CD4-positive, alpha-beta T cell treated with Interleukin-6 at 100 ng/mL for 8 hours (primary cell): ENCODE results near the gene MAP3K5.

Experiments
- DNase-seq: peaks from one replicate; pipeline ENCODE4 v3.0.0-alpha.2; 2020; ENCODE audit warnings: mixed read lengths, low spot score

The MAP3K5 gene

DNA sequence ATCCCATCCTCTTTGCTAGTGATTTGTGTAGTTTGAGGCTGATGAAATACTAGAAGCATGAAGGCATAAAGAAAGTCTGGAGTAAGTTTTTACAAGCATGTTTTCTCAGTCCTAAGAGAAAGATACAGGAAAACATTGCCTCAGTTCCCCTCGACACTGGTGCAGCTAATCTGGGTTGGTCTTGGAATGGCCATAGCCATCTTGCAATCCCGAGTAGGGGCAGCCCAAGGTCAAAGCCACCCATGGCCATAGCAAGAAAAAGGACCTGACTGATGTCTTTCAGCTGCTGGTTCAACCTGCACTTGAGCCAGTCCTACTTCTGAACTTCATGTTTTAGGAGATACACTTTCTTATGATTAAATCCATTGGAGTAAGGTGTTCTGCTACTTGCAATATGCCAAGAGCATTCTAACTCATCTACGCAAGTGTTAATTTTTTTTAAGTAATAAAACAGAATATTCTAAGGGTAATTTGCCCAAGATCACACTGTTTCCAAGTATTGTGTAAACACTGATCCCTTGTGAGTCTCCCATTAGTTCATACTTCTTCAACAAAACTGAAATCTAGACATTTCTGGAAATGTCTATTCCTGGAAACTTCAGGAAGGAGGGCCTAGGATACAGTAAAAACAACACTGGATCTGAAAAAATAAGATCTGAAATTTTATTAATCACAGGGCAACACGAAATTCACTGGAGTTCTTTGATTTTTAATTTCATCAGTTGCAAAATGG lies 108.9 kb downstream of the MAP3K5 start:
- DNase-seq = no peak

- DNase-seq = no peak
Observed at GRCh38 chr6:136682292-136682691, 110.0 kb downstream of the MAP3K5 start.

- DNase-seq = no peak
Observed at GRCh38 chr6:136677822-136678221, 114.5 kb downstream of the MAP3K5 start.

GRCh38 chr6:136677344-136677743 lies 114.9 kb downstream of the MAP3K5 start:
- DNase-seq = no peak

GRCh38 chr6:136676075-136676474 lies 116.2 kb downstream of the MAP3K5 start:
- no peak for DNase-seq

GRCh38 chr6:136673571-136673970 lies 118.7 kb downstream of the MAP3K5 start:
- DNase-seq = no peak

- no peak for DNase-seq
Observed at GRCh38 chr6:136672144-136672543, 120.1 kb downstream of the MAP3K5 start.

GRCh38 chr6:136669299-136669699 lies 123.0 kb downstream of the MAP3K5 start:
- no peak for DNase-seq

GRCh38 chr6:136668571-136668970 lies 123.7 kb downstream of the MAP3K5 start:
- DNase-seq = no peak

DNA sequence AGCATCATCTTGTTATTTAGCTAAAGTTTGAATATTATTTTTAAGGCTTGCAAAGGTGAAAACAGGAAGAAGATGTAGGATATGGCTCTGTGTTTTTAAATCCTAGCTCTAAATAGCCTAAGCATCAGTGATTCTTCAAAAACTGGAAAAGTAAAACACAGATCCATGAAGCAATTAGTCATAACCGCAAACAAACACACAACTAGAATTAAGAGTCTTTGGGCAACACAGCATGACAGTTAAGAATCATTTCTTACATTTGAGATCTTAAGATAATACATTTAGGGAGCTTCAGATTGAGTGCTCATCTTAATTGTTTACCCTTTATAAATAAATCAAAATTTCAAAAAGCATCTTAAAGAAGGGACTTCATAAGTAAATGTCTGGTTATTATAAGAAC lies 126.2 kb downstream of the MAP3K5 start:
- DNase-seq = no peak

DNA sequence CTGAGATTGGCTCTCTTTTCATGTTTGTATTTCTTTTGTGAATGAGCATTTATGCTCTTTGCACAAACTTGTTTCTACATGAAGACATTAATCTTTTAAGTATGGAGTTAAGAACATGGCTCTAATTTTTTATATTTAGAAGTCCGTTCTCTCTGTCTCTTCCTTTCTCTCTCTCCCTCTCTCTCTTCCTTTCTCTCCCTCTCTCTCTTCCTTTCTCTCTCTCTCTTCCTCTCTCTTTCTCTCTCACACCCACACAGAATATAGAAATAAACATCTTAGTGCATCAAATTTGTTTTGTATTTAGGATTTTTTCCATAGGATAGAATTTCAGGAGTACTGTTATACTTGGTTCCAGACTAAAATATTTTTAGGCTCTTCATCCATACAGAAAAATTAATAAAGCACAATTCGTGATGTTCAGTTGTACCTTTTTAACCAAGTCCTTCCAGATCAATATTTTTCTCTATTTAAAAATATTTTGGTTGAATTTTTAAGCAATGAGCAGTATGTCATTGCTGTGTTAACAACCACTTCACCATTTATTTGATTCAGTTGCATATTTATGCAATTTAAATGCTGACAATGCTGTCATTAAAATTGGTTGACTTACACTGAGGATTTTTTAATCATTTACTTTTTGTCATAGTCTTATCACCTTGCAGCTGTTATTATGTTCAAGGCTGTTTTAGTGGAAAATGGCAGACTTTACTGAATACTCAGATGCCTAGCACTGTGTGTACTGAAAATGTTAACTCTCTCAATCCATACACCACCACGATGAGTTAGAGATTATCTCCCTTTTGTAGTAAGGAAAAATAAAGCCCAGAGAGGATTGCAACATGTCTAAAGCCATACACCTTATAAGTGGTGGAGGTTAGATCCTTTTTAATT lies 129.7 kb downstream of the MAP3K5 start:
- no peak for DNase-seq

GRCh38 chr6:136660727-136661126 lies 131.6 kb downstream of the MAP3K5 start:
- no peak for DNase-seq

- no peak for DNase-seq
Observed at GRCh38 chr6:136659991-136660499, 132.2 kb downstream of the MAP3K5 start.

DNA sequence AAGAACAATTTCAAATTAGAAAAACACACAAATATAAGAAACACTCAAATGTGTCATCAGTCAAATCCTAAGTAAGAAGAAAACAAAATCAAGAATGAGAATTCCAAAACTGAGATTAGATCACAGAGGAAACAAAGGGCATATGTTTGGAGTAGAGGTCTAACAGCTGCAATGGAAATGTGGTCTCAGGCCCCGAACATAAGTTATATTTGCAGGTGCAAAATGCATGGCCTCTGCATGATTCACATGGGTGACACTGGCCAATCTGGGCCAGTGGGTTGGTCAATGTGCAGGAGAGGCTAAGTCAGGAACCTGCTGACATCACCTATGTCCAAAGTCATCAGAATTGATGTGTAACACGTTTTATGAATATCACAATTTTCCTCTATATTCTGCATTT lies 133.6 kb downstream of the MAP3K5 start:
- DNase-seq = no peak

GRCh38 chr6:136657666-136658065 lies 134.6 kb downstream of the MAP3K5 start:
- no peak for DNase-seq

DNA sequence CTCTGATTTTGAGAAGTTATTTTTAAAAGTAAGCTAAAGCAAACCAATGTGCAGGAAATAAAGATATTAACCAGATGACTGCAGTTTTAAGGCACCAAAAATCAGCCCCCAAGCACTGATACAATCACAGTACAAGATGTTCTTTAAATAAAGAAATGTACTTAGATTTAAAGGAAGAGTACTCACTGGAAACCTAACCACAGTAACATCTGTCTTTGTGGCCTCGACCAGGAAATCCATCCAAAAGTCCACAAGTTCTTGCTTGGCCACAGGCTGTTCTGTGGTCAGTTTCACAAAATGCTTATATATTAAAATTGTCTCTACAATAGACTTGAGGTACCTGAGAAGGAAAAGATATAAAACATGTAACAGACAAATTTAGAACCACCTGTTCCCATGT lies 136.2 kb downstream of the MAP3K5 start:
- no peak for DNase-seq

DNA sequence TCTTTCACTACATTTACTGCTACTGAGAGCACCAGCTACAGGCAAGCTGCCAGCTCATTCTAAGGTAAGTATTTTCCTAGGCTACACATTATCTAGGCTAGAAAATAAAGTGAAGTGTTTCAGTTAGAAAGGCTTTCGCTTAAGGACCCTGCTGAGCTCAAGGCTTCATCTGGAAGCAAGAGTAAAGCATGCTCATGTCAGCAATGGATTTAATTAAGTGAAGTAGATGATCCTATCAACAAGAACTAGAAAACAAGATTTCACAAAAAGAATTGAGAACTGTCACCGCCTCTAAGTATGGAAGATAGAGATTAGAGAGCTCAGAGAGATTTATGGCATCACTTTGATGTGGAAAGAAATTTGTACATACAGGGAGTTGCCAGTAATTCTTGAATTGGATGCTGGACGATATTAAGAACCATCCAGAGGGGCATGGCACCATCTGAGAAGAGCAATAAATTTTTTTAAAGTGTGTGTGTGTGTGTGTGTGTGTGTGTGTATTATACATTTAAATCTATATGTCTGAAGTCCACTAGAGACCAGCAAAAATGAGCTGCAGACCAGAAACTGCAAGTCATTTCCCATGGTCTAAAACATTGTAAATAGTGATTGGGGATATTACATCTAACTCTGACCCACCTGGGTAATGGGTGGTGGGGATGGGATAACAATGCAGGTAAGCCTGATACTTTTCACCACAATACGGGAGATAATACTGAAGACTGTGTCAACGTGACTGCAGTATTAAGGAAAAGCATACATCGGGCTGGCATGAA lies 136.8 kb downstream of the MAP3K5 start:
- DNase-seq = no peak

GRCh38 chr6:136654086-136654485 lies 138.2 kb downstream of the MAP3K5 start:
- no peak for DNase-seq

GRCh38 chr6:136652656-136653055 lies 139.6 kb downstream of the MAP3K5 start:
- DNase-seq = no peak

- no peak for DNase-seq
Observed at GRCh38 chr6:136651982-136652381, 140.3 kb downstream of the MAP3K5 start.

DNA sequence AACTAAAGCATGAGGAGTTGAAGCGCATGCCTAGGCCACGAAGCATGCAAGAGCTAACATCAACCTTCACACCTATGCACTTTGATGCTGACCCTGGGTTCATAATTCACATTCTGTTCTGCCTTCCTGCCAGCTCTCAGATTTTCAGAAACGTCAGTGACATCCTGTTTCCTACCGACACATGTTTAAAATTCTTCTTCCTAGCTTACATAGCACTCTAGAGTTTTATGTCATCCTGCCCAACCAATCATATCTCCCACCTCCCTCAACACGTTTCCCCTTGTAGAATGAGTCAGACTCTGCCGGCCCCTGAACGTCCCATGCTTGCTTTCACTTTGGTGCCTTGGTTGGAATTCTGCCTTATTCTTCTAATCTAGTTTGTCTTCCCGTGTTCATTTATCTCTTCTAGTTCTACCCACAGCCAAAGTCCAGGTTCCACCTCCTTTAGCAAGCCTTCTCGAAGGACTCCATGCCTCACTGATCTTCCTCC lies 144.9 kb downstream of the MAP3K5 start:
- DNase-seq = peak; percentile 55

DNA sequence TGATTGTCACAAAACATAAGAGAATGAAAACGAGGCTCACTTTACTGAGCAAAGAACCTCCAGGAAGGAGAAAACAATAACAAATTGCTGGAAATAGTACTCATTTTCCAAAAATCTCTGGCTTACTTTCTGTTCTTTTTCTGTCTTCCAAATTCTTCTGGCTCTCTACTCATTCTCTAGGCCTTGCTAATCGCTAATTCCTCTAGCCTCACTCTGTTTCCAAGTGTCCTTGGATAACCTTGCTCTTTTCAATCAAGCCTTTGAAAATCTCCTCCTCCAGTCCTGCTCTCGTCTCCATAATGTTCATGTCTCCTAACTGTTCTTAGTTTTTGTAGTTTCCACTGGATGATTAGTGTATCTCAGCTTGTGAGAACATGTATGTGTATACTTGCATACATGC lies 145.9 kb downstream of the MAP3K5 start:
- DNase-seq = no peak
